A549 (cell line): ENCODE measurements around the gene NR5A2. TPM values are rescaled to one million over a fixed set of nuclear protein-coding genes. Genes with fewer than 3 reads are reported as not detected.

Experiments
- ATAC-seq, 2 experiments: fragments of 200-7000 bp in 1 of 2; fragments of >200 bp in 1 of 2; cut with Nextera tagmentation in 1 of 2; cut with Tn5 transposase in 1 of 2; 3 replicates each; pipeline versions ENCODE4 v1.8.0 to v1.9.1; 2018 to 2020; ENCODE audit warnings: mild to moderate bottlenecking in 1 of 2, moderate library complexity in 1 of 2
- CTCF ChIA-PET: fragments of 300-600 bp; sonication (Branson Sonifier 250); formaldehyde crosslinking; extraction: SDS; loops from one replicate; lab custom pipeline; 2021; ENCODE audit warnings: antibody characterized with exemption, inconsistent platforms; lab: Yijun Ruan, JAX
- POLR2A ChIA-PET: fragments of 350-600 bp; formaldehyde crosslinking; extraction: SDS; loops from one replicate; lab custom pipeline; 2021; ENCODE audit warnings: antibody characterized with exemption, inconsistent platforms; lab: Yijun Ruan, JAX
- DNase-seq, 2 experiments: peaks; one replicate each; pipeline versions ENCODE4 v3.0.0 to v3.0.0-alpha.2; 2011 to 2016; ENCODE audit warnings: low read depth in 1 of 2, low spot score in 1 of 2
- FAIRE-seq: peaks from 2 replicates; lab custom pipeline; 2011; peaks lifted over from hg19 to GRCh38; lab: Jason Lieb, UNC
- H3K27ac ChIP-seq, 2 experiments: fragments of >200 bp; sonication (Bioruptor Twin); formaldehyde crosslinking; 3 replicates each; pipeline ENCODE4 v1.5.1; 2016 to 2017
- H3K4me1 ChIP-seq: fragments of >200 bp; sonication (Bioruptor Twin); formaldehyde crosslinking; 3 replicates; pipeline ENCODE4 v1.6.1; 2016
- H3K4me2 ChIP-seq: fragments of >200 bp; sonication (Bioruptor Twin); formaldehyde crosslinking; 3 replicates; pipeline ENCODE4 v1.6.1; 2016
- H3K4me3 ChIP-seq: fragments of >200 bp; sonication (Bioruptor Twin); formaldehyde crosslinking; 3 replicates; pipeline ENCODE4 v1.5.1; 2016
- H3K9me3 ChIP-seq: fragments of >200 bp; sonication (Bioruptor Twin); formaldehyde crosslinking; 3 replicates; pipeline ENCODE4 v1.6.1; 2016
- CBX2 ChIP-seq: fragments of 200-600 bp; sonication (generic); IDR thresholded peaks from 2 replicates; pipeline ENCODE4 v1.6.1; 2016; ENCODE audit warnings: low read depth, mild to moderate bottlenecking, borderline replicate concordance
- CBX8 ChIP-seq: fragments of 200-600 bp; sonication (generic); IDR thresholded peaks from 2 replicates; pipeline ENCODE4 v1.6.1; 2016
- CHD2 ChIP-seq: fragments of 150-350 bp; IDR thresholded peaks from 2 replicates; pipeline ENCODE4 v1.6.1; 2014; ENCODE audit warnings: low read length; ENCODE audit not compliant: partially characterized antibody
- CHD4 ChIP-seq: fragments of 200-600 bp; sonication (generic); IDR thresholded peaks from 2 replicates; pipeline ENCODE4 v1.6.1; 2016; ENCODE audit warnings: antibody characterized with exemption, mild to moderate bottlenecking, borderline replicate concordance
- EHF ChIP-seq: fragments of 250-450 bp; sonication (Bioruptor Pico); IDR thresholded peaks from 2 replicates; pipeline ENCODE4 v1.5.0; 2020; ENCODE audit warnings: mild to moderate bottlenecking
- FOSB ChIP-seq: fragments of 250-450 bp; sonication (Bioruptor Pico); IDR thresholded peaks from 2 replicates; pipeline ENCODE4 v1.5.0; 2020; ENCODE audit warnings: mild to moderate bottlenecking, moderate library complexity
- HDAC2 ChIP-seq: fragments of 200-600 bp; sonication (generic); IDR thresholded peaks from 2 replicates; pipeline ENCODE4 v1.6.1; 2016
- HEYL ChIP-seq: fragments of 250-450 bp; sonication (Bioruptor Pico); IDR thresholded peaks from 2 replicates; pipeline ENCODE4 v1.8.0; 2021; ENCODE audit warnings: mild to moderate bottlenecking, moderate library complexity
- NPAS2 ChIP-seq: fragments of 250-450 bp; sonication (Bioruptor Pico); IDR thresholded peaks from 2 replicates; pipeline ENCODE4 v1.8.0; 2022; ENCODE audit warnings: mild to moderate bottlenecking, moderate library complexity, borderline replicate concordance
- RFX5 ChIP-seq: fragments of 450-650 bp; IDR thresholded peaks from 2 replicates; pipeline ENCODE4 v1.7.1; 2014; ENCODE audit warnings: antibody characterized with exemption, mild to moderate bottlenecking, moderate library complexity
- RNF2 ChIP-seq: fragments of 200-600 bp; sonication (generic); IDR thresholded peaks from 2 replicates; pipeline ENCODE4 v1.6.1; 2016; ENCODE audit warnings: low read depth, mild to moderate bottlenecking, antibody characterized with exemption, moderate library complexity, borderline replicate concordance
- SMC3 ChIP-seq: fragments of >200 bp; sonication (Bioruptor Twin); formaldehyde crosslinking; IDR thresholded peaks from 3 replicates; pipeline ENCODE4 v1.6.1; 2018; ENCODE audit warnings: inconsistent platforms
- ZSCAN20 ChIP-seq: fragments of 250-450 bp; sonication (Bioruptor Pico); IDR thresholded peaks from 2 replicates; pipeline ENCODE4 v1.8.0; 2022; ENCODE audit warnings: mild to moderate bottlenecking, moderate library complexity
- WGBS: methylation state at CpG from one replicate; pipeline ENCODE4 v1.1.6; 2017; ENCODE audit errors: missing lambda C conversion rate; 5-methylcytosine and 5-hydroxymethylcytosine counted together
- polyA plus RNA-seq, 4 experiments: library from polyadenylated mRNA; depleted of rRNA in 3 of 4; stranded (reverse); fragments of >200 nt; fragmentation: RNase III in 1 of 4; extraction: RNeasy Plus Mini Kit Qiagen cat#74134 plus additional on column Dnase treatment in 1 of 4; gene quantifications; 2 replicates in 3 of 4; 3 replicates in 1 of 4; pipeline ENCODE4 v1.2.3, GENCODE V29; 2011 to 2017
- TF ChIP-seq, protein P1 (sequence below): fragments of >200 bp; sonication (Bioruptor Twin); formaldehyde crosslinking; IDR thresholded peaks from 3 replicates; pipeline ENCODE4 v1.5.1; 2016
- TF ChIP-seq, protein P2 (sequence below): fragments of >200 bp; sonication (Bioruptor Twin); formaldehyde crosslinking; IDR thresholded peaks from 2 replicates; pipeline ENCODE4 v1.6.1; 2016
- TF ChIP-seq, protein P3 (sequence below): IDR thresholded peaks from 2 replicates; pipeline ENCODE4 v1.6.1; 2012; ENCODE audit warnings: low read depth, borderline replicate concordance
- TF ChIP-seq, protein P4 (sequence below): fragments of >200 bp; sonication (Bioruptor Twin); formaldehyde crosslinking; IDR thresholded peaks from 3 replicates; pipeline ENCODE4 v1.6.1; 2016
- TF ChIP-seq, protein P5 (sequence below): fragments of 250-450 bp; sonication (Bioruptor Pico); IDR thresholded peaks from 2 replicates; pipeline ENCODE4 v1.5.0; 2021; ENCODE audit warnings: mild to moderate bottlenecking, moderate library complexity, borderline replicate concordance
- TF ChIP-seq, protein P6 (sequence below): fragments of 450-650 bp; IDR thresholded peaks from 2 replicates; pipeline ENCODE4 v1.6.1; 2014; ENCODE audit warnings: antibody characterized with exemption
- TF ChIP-seq, protein P7 (sequence below): IDR thresholded peaks from 2 replicates; pipeline ENCODE4 v1.6.1; 2012
- TF ChIP-seq, protein P8 (sequence below): fragments of 150-350 bp; IDR thresholded peaks from 2 replicates; pipeline ENCODE4 v1.6.1; 2014; ENCODE audit warnings: low read depth, mild to moderate bottlenecking, low read length
- TF ChIP-seq, protein P9 (sequence below): fragments of 250-450 bp; sonication (Bioruptor Pico); IDR thresholded peaks from 2 replicates; pipeline ENCODE4 v1.5.0; 2020; ENCODE audit warnings: low read depth, mild to moderate bottlenecking, moderate library complexity

Gene NR5A2
- polyA plus RNA-seq, 2 of the 4 experiments (the other 2 are of a cell fraction): 12.0 to 24.1 TPM

DNA sequence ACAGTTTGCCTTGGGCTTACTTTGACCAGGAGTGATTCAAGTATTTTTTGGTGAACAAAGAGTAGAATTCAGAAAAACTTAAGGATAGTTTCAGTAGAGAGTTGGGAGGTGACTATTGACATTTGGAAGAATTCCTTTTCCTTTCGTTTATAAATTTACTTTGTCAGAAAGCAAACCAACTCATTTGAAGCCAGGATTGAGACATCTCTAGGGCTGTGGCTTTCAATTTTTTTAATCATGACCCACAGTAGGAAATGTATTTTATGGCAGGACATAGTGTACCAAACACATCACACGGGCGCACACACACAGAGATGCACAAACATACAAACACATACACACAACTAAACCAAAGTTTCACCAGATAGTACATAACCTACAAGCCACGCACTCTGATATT is 24.1 kb downstream of the NR5A2 start:
- FAIRE-seq: no peak

DNA sequence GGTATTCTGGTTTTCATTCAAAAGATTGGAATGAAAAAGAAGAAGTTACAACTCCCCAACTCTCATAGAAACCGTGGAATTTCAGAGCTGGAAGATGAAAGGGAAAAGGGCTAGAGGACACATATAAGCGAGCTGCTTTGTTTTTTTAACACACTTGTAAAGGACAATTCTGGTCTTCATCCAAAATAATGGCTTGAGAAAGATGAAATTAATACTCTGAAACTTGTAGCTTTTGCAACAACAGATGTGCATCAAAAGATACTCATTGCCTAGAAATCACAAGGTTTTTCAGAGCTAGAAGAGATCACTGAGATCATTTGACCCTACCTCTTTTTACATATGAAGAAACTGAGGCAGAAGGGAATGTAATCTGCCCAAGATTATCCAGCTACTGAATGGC is 25.6 kb downstream of the NR5A2 start:
- H3K4me2 ChIP-seq: no peak overlapping the region
- ATAC-seq (no peak), FAIRE-seq (no peak), DNase-seq (no peak)
- H3K4me3 ChIP-seq: no peak overlapping the region
- peaks cover 11% of the 10 kb centered on the region; the same call in 2 of the 3 replicates for H3K4me1 ChIP-seq
- no peak overlapping the region for H3K27ac ChIP-seq
- ChIA-PET CTCF (interaction anchor here (0.7 to 1.3 kb wide), 2 partner anchors 116 to 457 kb away, joined by 3 read pairs; no protein-coding TSS in a partner anchor), POLR2A (no interaction called here)
- WGBS: 70% methylated on average over 2 of the region's 2 CpGs
- H3K9me3 ChIP-seq: no peaks in the 10 kb centered on the region
- TF ChIP-seq HEYL: no peak
- TF ChIP-seq, protein P1, sequence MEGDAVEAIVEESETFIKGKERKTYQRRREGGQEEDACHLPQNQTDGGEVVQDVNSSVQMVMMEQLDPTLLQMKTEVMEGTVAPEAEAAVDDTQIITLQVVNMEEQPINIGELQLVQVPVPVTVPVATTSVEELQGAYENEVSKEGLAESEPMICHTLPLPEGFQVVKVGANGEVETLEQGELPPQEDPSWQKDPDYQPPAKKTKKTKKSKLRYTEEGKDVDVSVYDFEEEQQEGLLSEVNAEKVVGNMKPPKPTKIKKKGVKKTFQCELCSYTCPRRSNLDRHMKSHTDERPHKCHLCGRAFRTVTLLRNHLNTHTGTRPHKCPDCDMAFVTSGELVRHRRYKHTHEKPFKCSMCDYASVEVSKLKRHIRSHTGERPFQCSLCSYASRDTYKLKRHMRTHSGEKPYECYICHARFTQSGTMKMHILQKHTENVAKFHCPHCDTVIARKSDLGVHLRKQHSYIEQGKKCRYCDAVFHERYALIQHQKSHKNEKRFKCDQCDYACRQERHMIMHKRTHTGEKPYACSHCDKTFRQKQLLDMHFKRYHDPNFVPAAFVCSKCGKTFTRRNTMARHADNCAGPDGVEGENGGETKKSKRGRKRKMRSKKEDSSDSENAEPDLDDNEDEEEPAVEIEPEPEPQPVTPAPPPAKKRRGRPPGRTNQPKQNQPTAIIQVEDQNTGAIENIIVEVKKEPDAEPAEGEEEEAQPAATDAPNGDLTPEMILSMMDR: no peak
- TF ChIP-seq, protein P2, sequence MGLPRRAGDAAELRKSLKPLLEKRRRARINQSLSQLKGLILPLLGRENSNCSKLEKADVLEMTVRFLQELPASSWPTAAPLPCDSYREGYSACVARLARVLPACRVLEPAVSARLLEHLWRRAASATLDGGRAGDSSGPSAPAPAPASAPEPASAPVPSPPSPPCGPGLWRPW: no peak
- TF ChIP-seq, protein P3, sequence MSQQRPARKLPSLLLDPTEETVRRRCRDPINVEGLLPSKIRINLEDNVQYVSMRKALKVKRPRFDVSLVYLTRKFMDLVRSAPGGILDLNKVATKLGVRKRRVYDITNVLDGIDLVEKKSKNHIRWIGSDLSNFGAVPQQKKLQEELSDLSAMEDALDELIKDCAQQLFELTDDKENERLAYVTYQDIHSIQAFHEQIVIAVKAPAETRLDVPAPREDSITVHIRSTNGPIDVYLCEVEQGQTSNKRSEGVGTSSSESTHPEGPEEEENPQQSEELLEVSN: no peak
- TF ChIP-seq, protein P4, sequence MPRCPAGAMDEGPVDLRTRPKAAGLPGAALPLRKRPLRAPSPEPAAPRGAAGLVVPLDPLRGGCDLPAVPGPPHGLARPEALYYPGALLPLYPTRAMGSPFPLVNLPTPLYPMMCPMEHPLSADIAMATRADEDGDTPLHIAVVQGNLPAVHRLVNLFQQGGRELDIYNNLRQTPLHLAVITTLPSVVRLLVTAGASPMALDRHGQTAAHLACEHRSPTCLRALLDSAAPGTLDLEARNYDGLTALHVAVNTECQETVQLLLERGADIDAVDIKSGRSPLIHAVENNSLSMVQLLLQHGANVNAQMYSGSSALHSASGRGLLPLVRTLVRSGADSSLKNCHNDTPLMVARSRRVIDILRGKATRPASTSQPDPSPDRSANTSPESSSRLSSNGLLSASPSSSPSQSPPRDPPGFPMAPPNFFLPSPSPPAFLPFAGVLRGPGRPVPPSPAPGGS: no peak
- TF ChIP-seq, protein P5, sequence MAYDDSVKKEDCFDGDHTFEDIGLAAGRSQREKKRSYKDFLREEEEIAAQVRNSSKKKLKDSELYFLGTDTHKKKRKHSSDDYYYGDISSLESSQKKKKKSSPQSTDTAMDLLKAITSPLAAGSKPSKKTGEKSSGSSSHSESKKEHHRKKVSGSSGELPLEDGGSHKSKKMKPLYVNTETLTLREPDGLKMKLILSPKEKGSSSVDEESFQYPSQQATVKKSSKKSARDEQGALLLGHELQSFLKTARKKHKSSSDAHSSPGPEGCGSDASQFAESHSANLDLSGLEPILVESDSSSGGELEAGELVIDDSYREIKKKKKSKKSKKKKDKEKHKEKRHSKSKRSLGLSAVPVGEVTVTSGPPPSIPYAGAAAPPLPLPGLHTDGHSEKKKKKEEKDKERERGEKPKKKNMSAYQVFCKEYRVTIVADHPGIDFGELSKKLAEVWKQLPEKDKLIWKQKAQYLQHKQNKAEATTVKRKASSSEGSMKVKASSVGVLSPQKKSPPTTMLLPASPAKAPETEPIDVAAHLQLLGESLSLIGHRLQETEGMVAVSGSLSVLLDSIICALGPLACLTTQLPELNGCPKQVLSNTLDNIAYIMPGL (CRISPR knock-in tag): no peak
- TF ChIP-seq SMC3: no peak
- TF ChIP-seq, protein P6, sequence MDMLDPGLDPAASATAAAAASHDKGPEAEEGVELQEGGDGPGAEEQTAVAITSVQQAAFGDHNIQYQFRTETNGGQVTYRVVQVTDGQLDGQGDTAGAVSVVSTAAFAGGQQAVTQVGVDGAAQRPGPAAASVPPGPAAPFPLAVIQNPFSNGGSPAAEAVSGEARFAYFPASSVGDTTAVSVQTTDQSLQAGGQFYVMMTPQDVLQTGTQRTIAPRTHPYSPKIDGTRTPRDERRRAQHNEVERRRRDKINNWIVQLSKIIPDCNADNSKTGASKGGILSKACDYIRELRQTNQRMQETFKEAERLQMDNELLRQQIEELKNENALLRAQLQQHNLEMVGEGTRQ: no peak
- no peak for TF ChIP-seq NPAS2 (CRISPR knock-in tag)
- no peak for TF ChIP-seq RFX5
- no peak for TF ChIP-seq FOSB (CRISPR knock-in tag)
- TF ChIP-seq ZSCAN20 (CRISPR knock-in tag): no peak
- TF ChIP-seq, protein P7, sequence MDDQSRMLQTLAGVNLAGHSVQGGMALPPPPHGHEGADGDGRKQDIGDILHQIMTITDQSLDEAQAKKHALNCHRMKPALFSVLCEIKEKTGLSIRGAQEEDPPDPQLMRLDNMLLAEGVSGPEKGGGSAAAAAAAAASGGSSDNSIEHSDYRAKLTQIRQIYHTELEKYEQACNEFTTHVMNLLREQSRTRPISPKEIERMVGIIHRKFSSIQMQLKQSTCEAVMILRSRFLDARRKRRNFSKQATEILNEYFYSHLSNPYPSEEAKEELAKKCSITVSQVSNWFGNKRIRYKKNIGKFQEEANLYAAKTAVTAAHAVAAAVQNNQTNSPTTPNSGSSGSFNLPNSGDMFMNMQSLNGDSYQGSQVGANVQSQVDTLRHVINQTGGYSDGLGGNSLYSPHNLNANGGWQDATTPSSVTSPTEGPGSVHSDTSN: no peak
- no peak for TF ChIP-seq RNF2
- TF ChIP-seq CBX2: no peak
- no peak for TF ChIP-seq HDAC2

More for the DNA sequence above, 24.1 kb downstream of the NR5A2 start:
- ChIA-PET CTCF (no interaction called here), POLR2A (no interaction called here)
- Histone ChIP-seq H3K9me3 (no peaks in the 10 kb centered on the region), H3K4me1 (peaks cover 11% of the 10 kb centered on the region; the same call in 2 of the 3 replicates), H3K27ac (no peak overlapping the region), H3K4me3 (no peak overlapping the region)
- ATAC-seq: no peak
- 77% methylated on average over 4 of the region's 4 CpGs for WGBS
- TF ChIP-seq EHF (CRISPR knock-in tag) (no peak), CBX8 (no peak), CHD2 (no peak), RNF2 (no peak), CHD4 (no peak)
- TF ChIP-seq, protein P8, sequence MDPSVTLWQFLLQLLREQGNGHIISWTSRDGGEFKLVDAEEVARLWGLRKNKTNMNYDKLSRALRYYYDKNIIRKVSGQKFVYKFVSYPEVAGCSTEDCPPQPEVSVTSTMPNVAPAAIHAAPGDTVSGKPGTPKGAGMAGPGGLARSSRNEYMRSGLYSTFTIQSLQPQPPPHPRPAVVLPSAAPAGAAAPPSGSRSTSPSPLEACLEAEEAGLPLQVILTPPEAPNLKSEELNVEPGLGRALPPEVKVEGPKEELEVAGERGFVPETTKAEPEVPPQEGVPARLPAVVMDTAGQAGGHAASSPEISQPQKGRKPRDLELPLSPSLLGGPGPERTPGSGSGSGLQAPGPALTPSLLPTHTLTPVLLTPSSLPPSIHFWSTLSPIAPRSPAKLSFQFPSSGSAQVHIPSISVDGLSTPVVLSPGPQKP: no peak
- TF ChIP-seq, protein P4: no peak
- TF ChIP-seq, protein P9, sequence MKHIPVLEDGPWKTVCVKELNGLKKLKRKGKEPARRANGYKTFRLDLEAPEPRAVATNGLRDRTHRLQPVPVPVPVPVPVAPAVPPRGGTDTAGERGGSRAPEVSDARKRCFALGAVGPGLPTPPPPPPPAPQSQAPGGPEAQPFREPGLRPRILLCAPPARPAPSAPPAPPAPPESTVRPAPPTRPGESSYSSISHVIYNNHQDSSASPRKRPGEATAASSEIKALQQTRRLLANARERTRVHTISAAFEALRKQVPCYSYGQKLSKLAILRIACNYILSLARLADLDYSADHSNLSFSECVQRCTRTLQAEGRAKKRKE (CRISPR knock-in tag): no peak
- TF ChIP-seq, all 56 proteins: peak for 0
- H3K4me2 ChIP-seq: no peak overlapping the region
- no peak for DNase-seq
